DND-41 (cell line): ENCODE results near the gene RIMKLB.

Experiments
- ATAC-seq: fragments of 200-7000 bp; cut with Tn5 transposase; 3 replicates; pipeline ENCODE4 v1.9.1; 2021; ENCODE audit warnings: low read depth; ENCODE audit not compliant: insufficient read depth
- DNase-seq: peaks from one replicate; pipeline ENCODE4 v3.0.0-alpha.2; 2020
- H2AFZ ChIP-seq: 2 replicates; pipeline ENCODE4 v1.6.0; 2012; ENCODE audit warnings: low read depth, low read length
- H3K27ac ChIP-seq: 2 replicates; pipeline ENCODE4 v1.5.1; 2012; ENCODE audit warnings: low read length, inconsistent platforms
- H3K27me3 ChIP-seq: fragments of 200-600 bp; sonication (generic); 2 replicates; pipeline ENCODE4 v1.6.0; 2012; ENCODE audit warnings: low read length, mild to moderate bottlenecking, inconsistent platforms; ENCODE audit not compliant: insufficient read depth, poor library complexity
- H3K36me3 ChIP-seq: 2 replicates; pipeline ENCODE4 v1.5.1; 2012; ENCODE audit warnings: low read length, inconsistent platforms; ENCODE audit not compliant: insufficient read depth
- H3K4me1 ChIP-seq: 2 replicates; pipeline ENCODE4 v1.5.1; 2012; ENCODE audit warnings: mild to moderate bottlenecking, low read length; ENCODE audit not compliant: insufficient read depth
- H3K4me2 ChIP-seq: 2 replicates; pipeline ENCODE4 v1.6.0; 2012; ENCODE audit warnings: mild to moderate bottlenecking, moderate library complexity, low read length, inconsistent platforms; ENCODE audit not compliant: insufficient read depth
- H3K4me3 ChIP-seq, 2 experiments: fragments of 200-600 bp in 1 of 2; shearing (Covaris generic) in 1 of 2; 2 replicates each; pipeline ENCODE4 v1.5.1; 2012 to 2016; ENCODE audit warnings: inconsistent platforms in 2 of 2, low read length in 2 of 2, mild to moderate bottlenecking in 2 of 2, low read depth in 1 of 2, moderate library complexity in 1 of 2
- H3K79me2 ChIP-seq: 2 replicates; pipeline ENCODE4 v1.6.0; 2012; ENCODE audit warnings: low read length, inconsistent platforms; ENCODE audit not compliant: insufficient read depth
- H3K9ac ChIP-seq: 2 replicates; pipeline ENCODE4 v1.6.0; 2012; ENCODE audit warnings: low read depth, mild to moderate bottlenecking, inconsistent platforms, low read length, moderate library complexity
- H3K9me3 ChIP-seq: 2 replicates; pipeline ENCODE4 v1.5.1; 2012; ENCODE audit warnings: low read length, moderate library complexity, mild to moderate bottlenecking, inconsistent platforms; ENCODE audit not compliant: insufficient read depth, severe bottlenecking
- H4K20me1 ChIP-seq: 2 replicates; pipeline ENCODE4 v1.6.0; 2012; ENCODE audit warnings: low read length; ENCODE audit not compliant: insufficient read depth
- CTCF ChIP-seq: IDR thresholded peaks from 2 replicates; pipeline ENCODE4 v1.5.1; 2012; ENCODE audit warnings: borderline replicate concordance, low read length, moderate library complexity, mild to moderate bottlenecking; ENCODE audit not compliant: poor library complexity, severe bottlenecking; ENCODE audit errors: extremely low read depth
- EZH2 ChIP-seq: IDR thresholded peaks from 3 replicates; pipeline ENCODE4 v1.6.1; 2012; ENCODE audit warnings: borderline replicate concordance, low read depth, mild to moderate bottlenecking, moderate library complexity, low read length, inconsistent platforms; ENCODE audit not compliant: severe bottlenecking

Gene RIMKLB

GRCh38 chr12:8709124-8709830 lies 11.5 kb downstream of the RIMKLB start:
- H2AFZ ChIP-seq: no peak overlapping the region
- H3K4me3 ChIP-seq: no peak overlapping the region
- DNase-seq (no peak), ATAC-seq (peak; percentile 63)
- H3K27ac ChIP-seq: no peak overlapping the region
- peaks cover 23% of the 10 kb centered on the region for H3K36me3 ChIP-seq
- peaks cover 6% of the 10 kb centered on the region for H3K4me1 ChIP-seq
- H3K4me2 ChIP-seq: 0 out of 2 replicates have a peak overlapping the region, but pooled peaks have one; percentile 30
- H3K9me3 ChIP-seq: no peaks in the 10 kb centered on the region
- peaks cover 70% of the 10 kb centered on the region for H3K79me2 ChIP-seq
- H3K9ac ChIP-seq: no peak overlapping the region
- H4K20me1 ChIP-seq: peaks cover 28% of the 10 kb centered on the region; the same call in 1 of the 2 replicates
- H3K27me3 ChIP-seq: no peaks in the 10 kb centered on the region
- no peak for TF ChIP-seq EZH2
- TF ChIP-seq CTCF: no peak

- no peak for TF ChIP-seq CTCF
- no peak for TF ChIP-seq EZH2
- Histone ChIP-seq H3K79me2 (peaks cover 50% of the 10 kb centered on the region), H3K9ac (no peak overlapping the region), H4K20me1 (peaks cover 17% of the 10 kb centered on the region; the same call in 1 of the 2 replicates), H3K27ac (no peak overlapping the region), H3K27me3 (no peaks in the 10 kb centered on the region), H3K36me3 (peaks cover 32% of the 10 kb centered on the region), H3K9me3 (no peaks in the 10 kb centered on the region), H3K4me1 (peaks cover 6% of the 10 kb centered on the region), H2AFZ (no peak overlapping the region), H3K4me2 (no peak overlapping the region), H3K4me3 (no peak overlapping the region)
- ATAC-seq (no peak), DNase-seq (no peak)
Observed at GRCh38 chr12:8712572-8712971, 14.8 kb downstream of the RIMKLB start.

GRCh38 chr12:8722286-8722800 lies 24.6 kb downstream of the RIMKLB start:
- Histone ChIP-seq H3K36me3 (peaks cover 66% of the 10 kb centered on the region), H3K79me2 (peaks cover 40% of the 10 kb centered on the region), H4K20me1 (peaks cover 4% of the 10 kb centered on the region; the same call in 1 of the 2 replicates), H3K4me2 (no peak overlapping the region), H2AFZ (no peak overlapping the region), H3K4me1 (no peaks in the 10 kb centered on the region), H3K9me3 (no peaks in the 10 kb centered on the region), H3K27me3 (no peaks in the 10 kb centered on the region), H3K27ac (no peak overlapping the region), H3K9ac (no peak overlapping the region), H3K4me3 (no peak overlapping the region)
- DNase-seq (no peak), ATAC-seq (no peak)
- no peak for TF ChIP-seq CTCF
- TF ChIP-seq EZH2: no peak
